ENCODE data around the gene LGMN. TPM values are rescaled to one million over a fixed set of nuclear protein-coding genes. Genes with fewer than 3 reads are reported as not detected.
A peak's percentile ranks its signal among the peaks of the same experiment; 100 is the strongest.

LGMN gene
- total RNA-seq, 4 donors from 2014 or later = 61.8 to 77.3 (median 72.6) TPM

DNA sequence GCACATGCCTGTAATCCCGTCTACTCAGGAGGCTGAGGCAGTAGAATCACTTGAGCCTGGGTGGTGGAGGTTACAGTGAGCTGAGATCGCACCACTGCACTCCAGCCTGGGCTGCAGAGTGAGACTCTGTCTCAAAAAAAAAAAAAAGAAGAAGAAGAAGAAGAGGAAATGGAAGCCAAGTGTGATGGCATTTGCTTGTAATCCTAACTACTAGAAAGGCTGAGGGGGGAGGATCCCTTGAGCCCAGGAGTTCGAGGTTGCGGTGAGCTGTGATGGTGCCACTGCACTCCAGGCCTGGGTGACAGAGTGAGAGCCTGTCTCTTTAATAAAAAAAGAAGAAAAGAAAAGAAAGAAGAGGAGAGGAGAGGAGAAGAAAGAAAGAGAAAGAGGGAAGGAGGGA, 52.1 kb downstream of the LGMN start:
- no peak for DNase-seq (ENCODE audit: low spot score in 2 of 2)
- H3K36me3 ChIP-seq = no peaks in the 10 kb centered on the region
- TF ChIP-seq, protein P1, sequence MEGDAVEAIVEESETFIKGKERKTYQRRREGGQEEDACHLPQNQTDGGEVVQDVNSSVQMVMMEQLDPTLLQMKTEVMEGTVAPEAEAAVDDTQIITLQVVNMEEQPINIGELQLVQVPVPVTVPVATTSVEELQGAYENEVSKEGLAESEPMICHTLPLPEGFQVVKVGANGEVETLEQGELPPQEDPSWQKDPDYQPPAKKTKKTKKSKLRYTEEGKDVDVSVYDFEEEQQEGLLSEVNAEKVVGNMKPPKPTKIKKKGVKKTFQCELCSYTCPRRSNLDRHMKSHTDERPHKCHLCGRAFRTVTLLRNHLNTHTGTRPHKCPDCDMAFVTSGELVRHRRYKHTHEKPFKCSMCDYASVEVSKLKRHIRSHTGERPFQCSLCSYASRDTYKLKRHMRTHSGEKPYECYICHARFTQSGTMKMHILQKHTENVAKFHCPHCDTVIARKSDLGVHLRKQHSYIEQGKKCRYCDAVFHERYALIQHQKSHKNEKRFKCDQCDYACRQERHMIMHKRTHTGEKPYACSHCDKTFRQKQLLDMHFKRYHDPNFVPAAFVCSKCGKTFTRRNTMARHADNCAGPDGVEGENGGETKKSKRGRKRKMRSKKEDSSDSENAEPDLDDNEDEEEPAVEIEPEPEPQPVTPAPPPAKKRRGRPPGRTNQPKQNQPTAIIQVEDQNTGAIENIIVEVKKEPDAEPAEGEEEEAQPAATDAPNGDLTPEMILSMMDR (IDR thresholded peaks at IDR 0.05) = no peak
- no peak for TF ChIP-seq EP300 (IDR thresholded peaks at IDR 0.05)
- TF ChIP-seq POLR2A (IDR thresholded peaks at IDR 0.05) = no peak
- WGBS, 2 donors = 62 to 79% methylated on average over 4 of the region's 4 CpGs
- H3K4me1 ChIP-seq = peaks cover 0 to 33% (median 4%) of the 10 kb centered on the region in 4 donors
- no peak overlapping the region for H3K27ac ChIP-seq
- H3K9me3 ChIP-seq = no peaks in the 10 kb centered on the region
- H3K27me3 ChIP-seq = no peaks in the 10 kb centered on the region
- H3K4me3 ChIP-seq = no peak overlapping the region

DNA sequence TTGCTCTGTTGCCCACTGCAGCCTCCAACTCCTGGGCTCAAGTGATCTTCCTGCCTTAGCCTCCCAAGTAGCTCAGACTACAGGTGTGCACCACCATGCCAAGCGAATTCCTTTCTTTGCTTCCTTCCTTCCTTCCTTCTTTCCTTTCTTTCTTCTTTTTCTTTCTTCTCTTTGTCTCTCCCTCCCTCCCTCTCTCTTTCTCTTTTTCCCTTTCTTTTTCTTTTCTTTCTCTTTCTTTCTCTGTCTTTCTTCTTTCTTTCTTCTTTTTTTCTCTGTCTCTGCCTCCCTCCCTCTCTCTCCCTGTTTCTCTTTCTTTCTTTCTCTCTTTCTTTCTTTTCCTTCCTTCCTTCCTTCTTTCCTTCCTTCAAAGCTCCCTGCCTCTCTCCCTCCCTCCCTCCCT, 52.9 kb downstream of the LGMN start:
- Histone ChIP-seq H3K4me3 (no peak overlapping the region), H3K27me3 (no peaks in the 10 kb centered on the region), H3K27ac (no peak overlapping the region), H3K4me1 (peaks cover 0 to 33% (median 4%) of the 10 kb centered on the region in 4 donors), H3K9me3 (no peaks in the 10 kb centered on the region), H3K36me3 (no peaks in the 10 kb centered on the region)
- 98 to 100% methylated on average over 1 of the region's 1 CpG for WGBS, 2 donors
- TF ChIP-seq EP300 (IDR thresholded peaks at IDR 0.05) (no peak), POLR2A (IDR thresholded peaks at IDR 0.05) (no peak)
- TF ChIP-seq, protein P1 (IDR thresholded peaks at IDR 0.05) = no peak
- no peak for DNase-seq (ENCODE audit: low spot score in 2 of 2)

DNA sequence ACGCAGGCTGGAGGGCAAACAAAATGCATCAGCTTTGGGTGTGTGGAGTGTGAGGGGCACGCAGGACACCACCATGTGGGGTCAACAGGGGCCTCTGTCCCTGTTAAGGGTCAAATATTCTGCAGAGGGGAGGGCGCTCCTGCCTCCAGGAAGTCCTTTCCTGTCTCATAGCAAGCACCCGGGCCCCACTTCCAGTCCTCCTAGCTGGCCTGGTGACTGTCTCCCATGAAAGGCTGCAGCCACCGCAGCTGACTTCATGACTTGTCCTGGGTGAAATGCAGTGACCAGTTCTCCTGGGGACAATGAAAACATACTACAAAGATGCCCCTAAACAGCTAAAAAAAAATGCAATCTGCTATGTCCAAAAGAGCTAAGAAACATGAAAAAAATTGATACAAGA, 53.6 kb downstream of the LGMN start:
- 35 to 36% methylated on average over 5 of the region's 5 CpGs for WGBS, 2 donors
- Histone ChIP-seq H3K4me3 (no peak overlapping the region), H3K27me3 (no peaks in the 10 kb centered on the region), H3K9me3 (no peaks in the 10 kb centered on the region), H3K36me3 (peaks cover 0 to 7% (median 0%) of the 10 kb centered on the region in 3 donors), H3K4me1 (peaks cover 0 to 33% (median 4%) of the 10 kb centered on the region in 4 donors), H3K27ac (no peak overlapping the region)
- no peak for DNase-seq (ENCODE audit: low spot score in 2 of 2)
- TF ChIP-seq, protein P1 (IDR thresholded peaks at IDR 0.05) = no peak
- TF ChIP-seq EP300 (IDR thresholded peaks at IDR 0.05) (no peak), POLR2A (IDR thresholded peaks at IDR 0.05) (no peak)

DNA sequence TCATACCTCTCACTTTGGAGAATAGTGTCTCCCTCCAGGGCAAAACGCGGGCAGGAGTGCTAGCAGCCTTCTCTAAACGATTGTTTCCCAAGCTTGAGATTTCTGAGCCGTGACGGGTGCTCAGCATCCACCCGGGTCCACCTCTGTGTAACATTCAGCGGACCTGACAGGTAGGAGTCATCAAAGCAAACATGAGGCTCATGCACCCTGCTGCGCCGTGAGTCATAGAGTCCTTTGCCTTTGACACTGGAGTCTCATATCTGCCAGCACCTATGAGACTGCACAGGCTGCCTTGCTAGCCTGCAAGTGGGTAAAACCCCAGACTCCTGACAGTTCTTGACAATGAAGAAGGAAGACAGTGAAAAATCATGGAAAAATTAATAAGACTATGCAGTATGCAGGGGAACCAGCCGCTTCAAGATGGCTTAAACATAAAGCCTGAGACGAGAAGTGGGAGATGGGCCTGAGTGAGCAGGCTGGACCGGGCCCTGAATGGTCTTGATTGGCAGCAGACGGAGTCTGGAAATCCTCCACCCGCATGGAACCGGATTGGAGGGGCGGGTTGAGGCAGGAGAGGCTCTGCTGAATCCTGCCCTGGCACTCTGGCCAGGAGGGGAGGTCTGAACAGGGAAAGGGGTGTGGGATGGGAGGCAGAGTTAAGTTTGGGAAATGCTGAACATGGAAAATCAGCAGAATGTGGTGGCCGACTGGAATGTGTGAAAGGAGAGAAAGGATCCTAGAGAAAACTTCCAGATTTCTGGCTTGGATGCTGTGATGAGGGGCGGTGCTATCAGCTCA, 54.2 kb downstream of the LGMN start:
- Histone ChIP-seq H3K4me3 (no peak overlapping the region), H3K27me3 (no peaks in the 10 kb centered on the region), H3K27ac (no peak overlapping the region), H3K36me3 (peaks cover 0 to 7% (median 0%) of the 10 kb centered on the region in 3 donors), H3K9me3 (no peaks in the 10 kb centered on the region), H3K4me1 (peaks cover 0 to 33% (median 4%) of the 10 kb centered on the region in 4 donors)
- TF ChIP-seq POLR2A (IDR thresholded peaks at IDR 0.05) (no peak), EP300 (IDR thresholded peaks at IDR 0.05) (no peak)
- TF ChIP-seq, protein P1 (IDR thresholded peaks at IDR 0.05) = no peak
- WGBS, 2 donors = 79 to 81% methylated on average over 18 of the region's 18 CpGs
- no peak for DNase-seq (ENCODE audit: low spot score in 2 of 2)

DNA sequence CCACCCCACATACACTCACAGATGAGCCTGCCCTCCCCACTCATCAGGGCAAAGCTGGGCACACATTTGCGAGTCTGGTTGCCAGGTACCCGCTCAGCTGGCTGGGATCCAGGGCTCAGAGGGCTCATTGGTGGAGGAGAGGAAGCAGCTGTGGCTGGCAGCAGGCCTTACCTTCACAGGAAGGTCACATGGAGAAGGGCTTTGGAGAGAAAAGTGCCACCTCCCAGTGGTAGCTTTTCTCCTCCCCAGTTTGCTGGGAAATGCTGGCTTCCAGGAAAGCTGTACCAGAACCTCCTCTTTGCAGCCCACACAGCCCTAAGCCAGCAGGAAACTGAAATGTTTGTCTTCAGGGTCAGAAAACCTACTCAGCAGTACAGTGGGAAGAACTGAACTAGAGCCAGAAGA, 55.6 kb downstream of the LGMN start:
- peaks cover 0 to 14% (median 0%) of the 10 kb centered on the region in 3 donors for H3K36me3 ChIP-seq
- H3K9me3 ChIP-seq = no peaks in the 10 kb centered on the region
- H3K4me1 ChIP-seq = peaks cover 0 to 38% (median 4%) of the 10 kb centered on the region in 4 donors
- DNase-seq (ENCODE audit: low spot score in 2 of 2) = peak in 1 of 2 donors; percentile 41
- H3K27me3 ChIP-seq = peaks cover 0 to 6% of the 10 kb centered on the region in 2 donors
- H3K27ac ChIP-seq = peak overlapping the region in 2 of 4 donors; percentile 53 to 69
- TF ChIP-seq EP300 (IDR thresholded peaks at IDR 0.05) (peak in 1 of 2 donors; percentile 46), POLR2A (IDR thresholded peaks at IDR 0.05) (no peak)
- 31 to 69% methylated on average over 2 of the region's 2 CpGs for WGBS, 2 donors
- H3K4me3 ChIP-seq = no peak overlapping the region

Measured in tibial nerve (tissue), 4 donors.